ENCODE data around the gene RAD23B.
A peak's percentile ranks its signal among the peaks of the same experiment; 100 is the strongest.

The RAD23B gene

DNA sequence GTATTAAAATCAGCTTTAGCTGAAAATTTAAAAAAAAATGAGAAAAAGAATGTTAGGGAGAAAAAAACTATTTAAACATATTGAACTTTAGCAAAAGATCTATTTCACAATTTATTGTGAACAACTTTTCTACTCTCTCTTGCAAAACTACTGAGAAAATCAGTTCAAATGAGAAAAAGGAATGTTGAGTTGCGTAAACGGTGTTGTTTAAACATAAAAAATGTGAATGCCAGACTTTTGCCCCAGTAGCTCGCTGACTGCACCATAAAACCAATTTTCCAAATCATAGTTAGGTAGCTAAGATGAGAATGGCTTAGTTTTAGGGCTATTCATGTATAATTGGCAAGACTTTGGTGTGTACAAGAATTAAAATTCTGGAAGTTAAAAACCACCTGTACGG is 13.4 kb upstream of the RAD23B start:
- DNase-seq = no peak

DNA sequence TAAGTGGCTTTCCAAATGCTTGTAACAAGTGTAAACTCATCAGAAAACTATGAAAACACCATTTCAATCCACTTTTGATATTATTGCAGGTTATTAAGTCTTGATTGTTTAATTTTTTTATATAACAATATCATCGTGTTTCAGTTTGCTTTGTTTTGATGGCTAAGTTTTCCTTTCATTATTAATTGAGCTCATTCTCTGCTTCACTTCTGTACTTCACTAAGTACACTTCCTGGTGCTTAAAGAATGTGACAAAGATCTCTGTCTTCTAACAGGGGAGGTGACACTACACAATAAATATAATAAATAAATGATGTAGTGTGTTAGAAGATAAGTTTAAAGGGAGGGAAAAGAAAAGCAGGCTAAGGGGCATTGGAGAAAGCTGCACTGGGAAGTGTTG is 13.0 kb upstream of the RAD23B start:
- DNase-seq = no peak

DNA sequence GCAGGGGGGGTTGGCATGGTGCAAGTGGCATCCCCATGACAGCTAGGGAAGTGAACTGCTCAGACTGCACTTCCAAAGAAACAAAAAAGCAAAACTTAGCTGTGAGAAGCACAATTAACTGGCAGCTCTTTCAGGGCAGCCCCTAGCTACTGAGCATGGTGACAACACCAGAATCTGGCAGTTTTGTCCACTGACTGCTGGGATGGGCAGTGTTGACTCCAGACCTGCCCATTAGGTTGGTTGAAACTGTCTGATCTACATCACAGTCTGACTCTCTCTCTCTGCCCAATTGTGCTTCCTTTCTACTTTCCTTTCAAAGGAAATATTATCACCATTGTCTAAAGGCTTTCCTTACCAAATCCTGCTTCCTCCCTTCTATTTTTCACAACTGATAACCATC is 12.5 kb upstream of the RAD23B start:
- DNase-seq = no peak

DNA sequence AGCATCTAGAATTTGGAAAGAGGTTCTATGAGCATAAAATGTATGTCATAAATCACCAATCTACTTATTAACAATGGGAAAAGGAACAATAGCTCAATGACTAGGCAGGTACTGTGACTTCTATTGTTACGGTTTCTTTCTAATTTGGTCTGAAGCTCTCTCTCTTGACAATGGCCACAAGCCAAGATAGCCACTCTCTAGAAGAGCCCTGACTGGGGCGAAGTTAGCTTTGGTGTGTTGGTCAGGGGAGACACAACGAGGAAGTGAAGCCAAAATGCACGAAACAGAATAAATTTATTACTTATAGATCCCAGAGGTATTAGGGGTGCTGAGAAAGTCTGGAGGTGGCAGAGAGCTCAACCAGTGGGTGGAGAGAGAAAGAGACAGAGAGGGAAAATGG is 9.4 kb upstream of the RAD23B start:
- no peak for DNase-seq

DNA sequence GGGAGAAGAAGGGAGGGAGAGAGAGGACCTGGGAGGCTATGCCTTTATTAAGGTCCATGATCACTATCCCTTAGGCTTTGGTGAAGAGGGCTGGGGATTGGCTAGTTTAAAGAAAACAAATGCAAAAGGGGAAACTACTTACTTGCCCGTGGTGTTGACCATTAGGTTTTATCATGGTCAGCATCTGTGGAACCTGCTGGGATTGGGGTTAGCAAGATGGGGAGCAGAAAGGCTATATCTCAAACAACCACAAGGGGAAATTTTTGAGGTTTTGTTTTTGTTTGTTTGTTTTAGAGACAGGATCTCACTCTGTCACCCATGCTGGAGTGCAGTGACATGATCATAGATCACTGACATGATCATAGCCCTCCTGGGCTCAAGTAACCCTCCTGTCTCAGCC is 9.0 kb upstream of the RAD23B start:
- DNase-seq = no peak

DNA sequence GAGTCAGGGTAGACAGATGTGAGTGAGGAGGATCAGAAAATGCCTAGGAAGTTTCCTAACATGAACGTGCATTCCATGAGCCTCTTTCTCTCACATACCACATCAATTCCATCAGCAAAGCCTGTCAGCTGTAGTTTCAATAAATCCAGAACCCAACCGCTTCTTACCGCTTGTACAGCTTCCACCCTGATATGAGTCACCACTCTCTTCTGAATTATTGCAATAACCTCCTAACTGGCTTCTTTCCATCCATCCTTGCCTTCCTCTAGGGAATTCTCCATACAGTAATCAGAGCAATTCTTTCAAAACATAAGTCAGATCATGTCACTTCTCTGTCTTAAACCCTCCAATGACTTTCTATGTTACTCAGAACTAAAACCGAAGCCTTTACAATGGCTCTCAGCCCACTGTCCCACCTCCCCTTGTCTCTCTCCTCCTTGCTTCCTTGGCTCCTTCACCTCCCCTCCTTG is 8.1 kb upstream of the RAD23B start:
- DNase-seq = no peak

DNA sequence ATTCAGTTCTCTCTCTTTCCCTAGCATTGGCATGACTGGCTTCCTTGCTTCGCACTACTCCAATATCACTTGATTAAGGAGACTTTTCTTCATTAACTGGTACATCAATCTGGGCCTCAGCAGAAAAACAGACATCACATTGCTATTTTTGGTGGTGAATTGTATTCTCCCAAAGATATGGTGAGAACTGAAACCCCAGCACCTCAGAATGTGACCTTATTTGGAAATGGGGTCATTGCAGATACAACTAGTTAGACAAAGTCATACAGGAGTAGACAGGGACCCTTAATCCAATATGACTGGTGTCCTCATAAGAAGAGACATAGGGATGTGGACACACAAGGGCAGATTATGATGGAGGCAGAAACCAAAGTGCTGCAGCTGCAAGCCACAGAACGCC is 7.5 kb upstream of the RAD23B start:
- DNase-seq = no peak

DNA sequence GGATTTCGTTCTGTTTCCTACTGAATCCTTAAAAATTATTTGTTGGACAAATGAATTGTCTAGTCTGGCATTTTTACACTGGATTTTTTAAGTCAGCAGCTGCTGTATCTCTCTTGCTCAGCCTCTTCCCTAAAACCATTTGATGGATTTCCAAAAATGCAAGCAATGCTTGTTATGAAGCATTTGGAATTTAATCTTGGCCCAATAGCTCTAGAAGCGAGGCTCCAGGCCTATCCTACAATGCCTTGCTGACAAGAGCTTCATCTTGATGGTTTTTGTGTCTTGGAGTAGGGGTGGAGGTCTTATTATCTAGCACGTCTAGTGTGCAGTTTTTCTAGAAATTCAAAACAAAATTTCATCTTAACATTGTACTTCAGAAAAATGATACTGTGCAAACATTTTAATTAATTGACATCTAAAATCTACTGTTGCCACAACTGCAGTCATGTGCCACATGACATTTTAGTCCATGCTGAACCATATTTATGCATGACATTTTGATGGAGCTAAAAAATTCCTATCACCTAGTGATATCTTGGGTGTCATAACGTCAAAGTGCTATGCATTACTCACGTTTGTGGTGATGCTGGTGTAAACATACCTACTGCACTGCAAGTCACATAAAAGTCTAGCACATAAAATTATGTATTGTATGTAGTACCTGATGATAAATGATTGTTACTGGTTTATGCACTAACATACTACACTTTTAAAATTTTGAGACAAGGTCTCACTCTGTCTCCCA is 5.9 kb upstream of the RAD23B start:
- no peak for DNase-seq

DNA sequence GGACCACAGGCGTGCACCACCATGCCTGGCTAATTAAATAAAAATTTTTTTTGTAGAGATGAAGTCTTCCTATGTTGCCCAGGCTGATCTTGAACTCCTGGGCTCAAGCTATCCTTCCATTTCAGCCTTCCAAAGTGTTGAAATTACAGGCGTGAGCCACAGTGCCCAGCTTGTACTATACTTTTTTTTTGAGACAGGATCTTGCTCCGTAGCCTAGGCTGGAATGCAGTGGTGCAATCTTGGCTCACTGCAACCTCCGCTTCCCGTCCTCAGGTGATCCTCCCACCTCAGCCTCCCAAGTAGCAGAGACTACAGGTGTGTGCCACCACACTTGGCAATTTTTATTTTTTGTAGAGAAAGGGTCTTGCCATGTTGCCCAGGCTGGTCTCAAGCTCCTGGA is 5.3 kb upstream of the RAD23B start:
- DNase-seq = no peak

DNA sequence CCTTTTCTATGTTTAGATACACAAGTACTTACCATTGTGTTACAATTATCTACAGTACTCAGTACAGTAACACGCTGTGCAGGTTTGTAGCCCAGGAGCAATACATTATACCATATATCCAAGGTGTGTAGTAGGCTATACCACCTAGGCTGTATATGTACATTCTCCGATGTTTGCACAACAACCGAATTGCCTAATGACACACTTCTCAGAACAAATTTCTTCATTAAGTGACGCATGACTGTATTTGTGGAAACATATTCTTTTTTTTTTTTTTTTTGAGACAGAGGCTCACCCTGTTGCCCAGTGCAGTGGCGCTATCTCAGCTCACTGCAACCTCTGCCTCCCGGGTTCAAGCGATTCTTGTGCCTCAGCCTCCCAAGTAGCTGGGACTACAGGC is 4.0 kb upstream of the RAD23B start:
- DNase-seq = no peak

DNA sequence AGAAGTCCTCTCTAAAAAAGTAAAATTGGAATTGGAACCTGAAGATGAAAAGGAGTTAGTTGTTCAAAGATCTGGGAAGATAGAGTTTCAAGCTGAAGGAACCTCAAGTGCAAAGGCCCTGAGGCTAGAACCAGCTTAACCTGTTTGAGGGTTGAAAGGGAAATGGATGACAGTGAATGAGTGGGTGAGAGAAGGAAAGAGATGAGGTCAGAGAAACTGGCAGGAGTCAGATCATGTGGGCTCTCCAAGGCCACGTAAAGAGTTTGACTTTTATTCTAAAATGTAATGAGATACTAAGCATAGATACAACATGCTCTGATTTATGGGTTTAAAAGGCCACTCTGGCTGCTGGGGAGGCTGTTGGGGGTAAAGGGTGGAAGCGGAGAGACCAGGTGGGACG is 2.5 kb upstream of the RAD23B start:
- no peak for DNase-seq

DNA sequence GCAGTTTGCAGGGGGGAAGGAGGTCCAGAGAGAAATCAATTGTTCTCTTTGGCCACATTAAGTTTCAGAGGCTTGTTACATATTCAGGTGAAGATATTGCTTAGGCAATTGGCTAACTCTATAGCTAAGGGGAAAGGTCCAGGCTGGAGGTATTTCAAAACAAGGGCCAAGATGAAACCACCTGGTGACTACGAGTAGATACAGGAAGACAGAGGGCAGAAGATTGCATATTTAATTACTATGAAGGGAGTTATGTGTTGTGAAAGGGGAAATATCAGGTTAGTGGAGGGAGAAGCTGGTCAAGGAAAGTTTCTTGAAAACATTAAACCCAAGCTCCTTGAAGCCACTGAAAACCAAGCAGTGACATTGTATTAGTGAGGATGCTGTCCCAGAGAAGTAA is 1.9 kb upstream of the RAD23B start:
- peak; percentile 39 for DNase-seq

DNA sequence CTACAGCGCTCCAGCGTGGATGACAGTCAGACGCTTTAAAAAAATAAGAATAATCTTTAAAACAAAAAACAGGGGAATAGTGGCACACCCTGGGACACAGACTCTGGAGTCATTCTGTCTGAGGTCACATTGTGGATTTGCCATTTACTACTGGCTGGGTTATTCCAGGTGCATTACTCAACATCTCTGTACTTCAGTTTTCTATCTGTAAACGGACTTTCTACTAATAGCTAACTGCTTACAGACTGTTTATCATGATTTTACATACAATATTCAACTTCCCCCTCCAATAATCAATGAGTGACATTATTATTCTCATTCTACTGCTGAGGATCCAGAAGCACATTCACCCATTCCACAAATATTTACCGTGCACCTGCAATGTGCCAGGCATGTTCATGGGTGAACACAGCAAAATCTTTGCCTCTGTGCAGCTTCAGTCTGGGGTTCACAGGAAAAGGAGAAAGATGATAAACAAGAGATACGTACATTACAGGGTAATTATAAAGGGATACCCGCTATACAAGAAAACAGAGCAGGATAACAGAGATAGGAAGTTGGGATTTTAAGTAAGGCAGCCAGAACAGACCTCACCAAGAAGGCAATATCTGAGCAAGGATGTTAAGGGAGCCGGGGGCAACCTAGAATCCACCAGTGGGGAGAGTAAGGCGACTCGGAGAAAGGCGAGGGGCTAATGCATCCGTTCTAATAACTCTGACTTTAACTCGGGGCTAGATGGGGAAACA is 984 bp upstream of the RAD23B start:
- no peak for DNase-seq

DNA sequence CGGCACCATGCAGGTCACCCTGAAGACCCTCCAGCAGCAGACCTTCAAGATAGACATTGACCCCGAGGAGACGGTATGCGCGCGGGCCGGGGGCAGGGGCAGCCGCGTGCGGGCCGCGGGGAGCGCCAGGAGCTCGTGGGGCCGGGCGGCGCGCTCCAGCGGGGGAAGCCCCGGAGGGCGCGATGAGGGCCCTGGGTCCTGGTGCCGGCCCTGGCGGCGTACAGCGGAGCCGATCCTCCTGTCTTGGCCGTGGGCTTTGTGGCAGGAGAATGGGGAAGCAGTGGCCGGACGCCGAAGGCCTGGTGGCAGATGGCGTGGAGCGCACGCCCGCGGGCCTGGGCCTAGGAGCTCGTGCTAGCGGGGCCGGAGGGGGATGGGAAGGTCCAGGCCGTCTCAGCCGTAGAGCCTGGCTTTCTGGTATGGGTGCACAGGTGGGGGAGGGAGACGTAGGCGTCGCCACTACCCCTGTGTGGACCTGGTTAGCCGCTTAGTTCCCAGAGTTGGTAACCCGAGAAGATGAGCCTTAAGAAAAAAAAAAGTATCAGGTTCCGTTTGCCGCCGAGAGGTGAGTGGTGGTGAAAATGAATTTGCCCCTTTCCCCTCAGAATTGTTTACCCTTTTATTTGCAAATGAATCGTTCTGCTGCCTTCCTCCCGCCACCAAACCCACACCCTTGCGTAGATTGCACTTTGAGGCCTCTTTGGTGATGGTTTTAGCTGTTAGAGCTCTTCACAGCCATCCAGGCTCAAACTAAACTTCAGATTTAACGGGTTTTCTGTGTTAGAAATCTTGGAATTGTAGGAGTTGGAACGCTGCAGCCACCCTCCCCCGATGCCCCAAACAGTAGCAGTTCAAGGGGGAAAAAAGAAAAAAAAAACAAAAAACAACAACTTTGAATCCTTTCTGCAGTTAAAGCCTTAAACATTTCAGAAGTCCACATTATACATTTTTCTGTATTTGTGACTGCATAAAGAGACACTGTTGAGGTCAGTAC is 841 bp downstream of the RAD23B start:
- DNase-seq = peak; percentile 49

DNA sequence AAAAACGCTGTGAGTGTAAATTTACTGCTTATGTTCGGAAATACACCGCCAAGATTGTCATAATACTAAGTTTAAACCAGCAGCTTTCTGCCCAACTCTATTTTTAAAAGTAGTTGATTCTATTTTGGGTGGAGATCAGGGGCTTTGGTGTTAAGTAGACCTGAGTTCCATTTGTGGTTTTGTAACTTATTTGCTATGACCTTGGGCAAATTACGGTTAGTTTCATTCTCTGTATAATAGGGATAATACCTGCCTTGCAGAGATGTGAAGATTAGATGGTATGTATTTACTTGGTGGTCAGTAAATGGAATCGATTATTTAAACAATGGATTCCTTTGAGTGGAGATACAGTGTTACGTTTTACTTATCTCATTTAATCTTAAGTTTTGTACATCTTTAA is 1.6 kb downstream of the RAD23B start:
- no peak for DNase-seq

DNA sequence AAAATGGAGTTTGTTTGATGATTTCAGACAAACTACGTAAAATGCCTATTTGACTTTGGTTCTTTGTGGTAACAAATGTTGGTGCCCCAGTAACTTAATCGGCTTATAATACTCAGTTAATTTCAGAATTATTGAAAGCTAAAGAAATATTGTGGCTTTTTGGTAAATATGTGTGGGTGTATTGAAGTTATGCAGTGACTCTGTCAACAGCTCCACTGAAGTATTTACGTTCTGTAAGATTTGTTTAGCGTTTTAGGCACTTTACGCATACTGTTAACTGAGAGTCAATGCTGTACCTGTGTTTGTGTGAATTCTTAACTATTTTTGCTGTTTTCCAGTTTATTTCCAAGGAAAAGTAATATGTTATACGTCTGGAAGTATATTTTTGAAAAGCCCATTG is 2.2 kb downstream of the RAD23B start:
- no peak for DNase-seq

DNA sequence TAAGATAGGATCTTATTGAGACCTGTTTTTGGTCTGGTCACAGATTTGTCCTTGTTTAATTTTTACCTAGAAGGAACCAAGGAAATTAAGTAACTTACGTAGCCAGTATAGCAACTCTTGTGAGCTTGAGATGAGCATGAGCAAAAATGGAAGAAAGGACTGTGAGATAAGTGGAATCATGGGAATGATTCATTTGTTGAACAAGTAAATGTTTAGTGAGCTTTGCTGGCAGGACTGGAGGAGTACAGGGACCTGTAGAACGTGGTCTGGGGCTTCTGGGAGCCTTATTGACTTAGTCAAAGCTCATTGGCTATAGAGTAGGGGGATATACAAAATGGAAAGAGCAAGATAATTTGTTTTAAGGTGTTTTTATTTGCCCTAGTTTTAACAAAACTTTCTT is 3.0 kb downstream of the RAD23B start:
- no peak for DNase-seq

DNA sequence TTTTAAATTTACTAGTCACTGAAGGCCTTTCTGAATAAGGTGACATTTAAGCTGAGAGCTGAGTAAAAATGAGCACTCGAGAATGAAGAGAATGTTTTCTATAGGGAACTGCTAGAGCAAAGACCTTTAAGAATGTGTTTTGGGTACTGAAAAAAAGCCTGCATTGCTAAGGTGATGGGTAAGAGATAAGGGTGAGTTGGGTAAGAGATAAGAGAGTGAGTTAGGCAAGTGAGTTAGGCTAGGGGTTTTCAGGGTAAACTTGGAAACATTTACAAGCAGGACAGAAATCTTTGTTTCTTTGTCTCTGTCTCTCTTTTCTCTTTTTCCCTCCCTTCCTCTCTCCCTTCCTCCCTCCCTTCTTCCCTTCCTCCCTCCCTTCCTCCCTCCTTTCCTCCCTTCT is 5.6 kb downstream of the RAD23B start:
- peak; percentile 72 for DNase-seq

DNA sequence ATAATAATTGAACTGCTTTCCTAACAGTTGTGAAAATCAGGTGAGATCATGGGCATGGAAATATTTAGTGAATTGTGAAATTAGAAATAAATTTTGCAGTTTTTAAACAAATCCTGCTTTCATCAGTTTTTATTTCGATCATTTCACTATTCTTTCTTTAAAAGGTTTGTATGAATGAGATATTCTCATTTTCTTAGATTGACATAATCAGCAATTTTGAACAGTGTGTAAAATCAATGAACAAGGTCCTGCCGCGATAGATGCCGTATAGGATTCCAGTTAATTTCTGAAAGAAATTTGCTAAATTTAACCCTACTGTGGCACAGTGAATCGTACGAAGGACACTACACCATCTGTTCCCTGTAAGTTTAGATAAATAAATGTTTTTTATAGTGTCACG is 7.5 kb downstream of the RAD23B start:
- DNase-seq = no peak

DNA sequence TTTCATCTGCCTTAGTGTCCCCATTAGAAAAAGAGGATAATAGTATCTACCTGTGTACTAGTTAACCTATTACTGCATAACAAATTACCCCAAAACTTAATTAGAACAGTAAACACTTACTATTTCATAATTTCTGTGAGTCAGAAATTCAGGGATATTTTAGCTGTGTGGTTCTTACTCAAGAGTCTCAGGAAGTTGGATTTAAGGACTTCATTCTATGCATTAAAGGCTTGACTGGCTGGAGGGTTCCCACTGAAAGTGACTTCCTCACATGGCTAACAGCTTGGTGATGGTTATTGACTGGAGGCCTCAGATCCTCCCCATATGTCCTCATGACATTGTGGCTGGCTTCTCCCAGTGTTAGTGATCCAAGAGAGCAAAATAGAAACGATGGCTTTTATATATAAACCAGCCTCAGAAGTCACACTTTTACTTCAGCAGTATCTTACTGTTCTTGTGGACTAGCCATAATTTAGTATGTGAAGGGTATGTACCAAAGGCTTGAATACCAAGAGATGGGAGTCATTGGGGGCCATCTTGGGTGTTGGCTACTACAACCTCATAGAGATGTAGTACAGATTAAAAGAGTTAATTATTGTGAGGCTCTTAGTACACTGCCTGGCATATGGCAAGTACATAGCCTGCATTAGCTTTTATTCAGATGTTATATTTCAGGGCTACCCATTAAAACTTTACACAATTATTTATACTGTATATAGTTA is 9.9 kb downstream of the RAD23B start:
- DNase-seq = no peak

DNA sequence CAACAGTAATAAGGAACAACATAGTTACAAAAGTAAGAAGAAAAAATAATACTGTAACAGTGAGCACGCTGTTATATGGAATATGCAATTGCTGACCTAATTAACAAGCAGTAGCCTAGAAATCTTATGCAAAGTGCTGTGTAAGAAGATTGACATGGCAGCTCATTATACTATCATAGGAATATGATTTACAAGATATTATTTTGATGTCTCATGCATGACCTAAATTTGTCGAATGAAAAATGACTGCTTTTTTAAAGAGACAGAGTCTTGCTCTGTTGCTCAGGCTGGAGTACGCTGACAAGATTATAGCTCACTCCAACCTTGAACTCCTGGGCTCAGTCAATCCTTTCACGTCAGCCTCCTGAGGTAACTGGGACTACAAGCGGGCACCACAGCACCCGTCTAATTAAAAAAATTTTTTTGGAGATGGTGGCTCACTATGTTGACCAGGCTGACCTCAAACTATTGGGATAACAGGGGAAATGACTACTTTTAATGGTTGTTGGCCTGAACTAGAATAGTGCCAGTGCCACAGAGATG is 10.5 kb downstream of the RAD23B start:
- DNase-seq = no peak

DNA sequence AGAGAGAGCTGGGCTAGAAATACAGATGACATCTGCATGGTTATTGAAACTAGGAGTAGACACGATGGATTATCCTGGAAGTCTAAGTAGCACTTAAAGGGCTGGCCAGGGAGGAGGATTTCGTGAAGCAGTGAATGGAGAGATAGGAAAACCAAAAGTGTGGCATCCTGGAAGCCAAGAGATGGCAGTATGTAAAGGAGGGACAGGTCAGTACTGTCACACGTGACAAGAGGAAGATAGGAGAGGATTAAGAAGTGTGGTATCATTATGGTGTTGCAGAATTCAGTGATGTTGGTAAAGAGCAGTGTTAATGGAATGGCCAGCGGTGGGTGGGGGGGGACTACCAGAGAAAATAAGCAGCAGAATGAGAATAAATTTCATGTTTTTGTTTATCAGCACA is 11.7 kb downstream of the RAD23B start:
- no peak for DNase-seq
